HCT116 (cell line): ENCODE measurements around the gene RGL4.

Experiments used
- CEBPB ChIP-seq: IDR thresholded peaks from 2 replicates; pipeline ENCODE4 v1.6.1; 2012; ENCODE audit warnings: low read depth
- JUND ChIP-seq: IDR thresholded peaks from 2 replicates; pipeline ENCODE4 v1.6.1; 2012
- POLR2A ChIP-seq: IDR thresholded peaks from 2 replicates; pipeline ENCODE4 v1.7.0; 2011; ENCODE audit warnings: borderline replicate concordance; ENCODE audit not compliant: insufficient read depth, insufficient read length; ENCODE audit errors: extremely low read depth
- RAD21 ChIP-seq: IDR thresholded peaks from 2 replicates; pipeline ENCODE4 v1.6.1; 2012; ENCODE audit warnings: low read depth, mild to moderate bottlenecking
- SIN3A ChIP-seq: IDR thresholded peaks from 2 replicates; pipeline ENCODE4 v1.6.1; 2012; ENCODE audit warnings: low read depth
- SRF ChIP-seq: IDR thresholded peaks from 2 replicates; pipeline ENCODE4 v1.6.1; 2012; ENCODE audit warnings: low read depth
- YY1 ChIP-seq: IDR thresholded peaks from 2 replicates; pipeline ENCODE4 v1.6.1; 2011; ENCODE audit warnings: low read length, low read depth, moderate library complexity, mild to moderate bottlenecking; ENCODE audit not compliant: insufficient replicate concordance; ENCODE audit errors: extremely low read depth
- TF ChIP-seq, protein P1 (sequence below), 3 experiments: fragments of 200-600 bp in 1 of 3; sonication (generic) in 1 of 3; IDR thresholded peaks in 2 of 3; conservative IDR thresholded peaks in 1 of 3; 2 replicates each; pipeline ENCODE4 v1.5.1; 2012 to 2017; ENCODE audit warnings: low read depth in 2 of 3, low read length in 2 of 3, antibody characterized with exemption in 1 of 3, borderline replicate concordance in 1 of 3, control low read depth in 1 of 3, mild to moderate bottlenecking in 1 of 3, mixed read lengths in 1 of 3, mixed run types in 1 of 3, moderate library complexity in 1 of 3; ENCODE audit not compliant: insufficient read depth in 1 of 3

DNA sequence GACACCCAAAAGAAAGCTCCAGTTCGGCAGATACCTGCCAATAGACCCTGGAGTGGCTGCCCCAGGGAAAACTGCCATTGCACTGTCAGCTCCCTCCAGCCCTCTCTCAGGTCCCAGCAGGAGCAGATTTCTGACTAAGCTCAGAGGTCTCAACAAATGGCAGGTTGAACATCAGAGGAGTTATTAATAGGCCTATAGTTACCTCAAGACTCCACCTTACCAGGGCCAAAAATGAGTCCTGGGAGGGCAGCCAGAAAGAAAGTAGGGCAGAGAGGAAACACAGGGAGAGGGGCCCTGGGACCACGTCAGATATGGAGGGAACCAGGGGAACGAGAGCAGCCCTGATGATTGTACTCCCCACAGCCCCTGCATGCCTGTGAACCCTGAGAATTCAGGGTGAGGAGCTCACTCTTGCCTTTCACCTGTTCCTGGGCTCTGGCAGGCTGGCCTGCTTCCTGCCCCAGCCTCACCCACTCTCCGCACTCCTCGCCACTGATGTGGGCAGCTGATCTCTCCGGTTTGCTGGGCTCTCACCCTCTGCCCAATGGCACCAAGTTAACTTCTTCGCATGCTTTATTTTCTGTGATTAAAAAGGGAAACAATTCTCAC, 4.3 kb upstream of the RGL4 start:
- TF ChIP-seq, protein P1, sequence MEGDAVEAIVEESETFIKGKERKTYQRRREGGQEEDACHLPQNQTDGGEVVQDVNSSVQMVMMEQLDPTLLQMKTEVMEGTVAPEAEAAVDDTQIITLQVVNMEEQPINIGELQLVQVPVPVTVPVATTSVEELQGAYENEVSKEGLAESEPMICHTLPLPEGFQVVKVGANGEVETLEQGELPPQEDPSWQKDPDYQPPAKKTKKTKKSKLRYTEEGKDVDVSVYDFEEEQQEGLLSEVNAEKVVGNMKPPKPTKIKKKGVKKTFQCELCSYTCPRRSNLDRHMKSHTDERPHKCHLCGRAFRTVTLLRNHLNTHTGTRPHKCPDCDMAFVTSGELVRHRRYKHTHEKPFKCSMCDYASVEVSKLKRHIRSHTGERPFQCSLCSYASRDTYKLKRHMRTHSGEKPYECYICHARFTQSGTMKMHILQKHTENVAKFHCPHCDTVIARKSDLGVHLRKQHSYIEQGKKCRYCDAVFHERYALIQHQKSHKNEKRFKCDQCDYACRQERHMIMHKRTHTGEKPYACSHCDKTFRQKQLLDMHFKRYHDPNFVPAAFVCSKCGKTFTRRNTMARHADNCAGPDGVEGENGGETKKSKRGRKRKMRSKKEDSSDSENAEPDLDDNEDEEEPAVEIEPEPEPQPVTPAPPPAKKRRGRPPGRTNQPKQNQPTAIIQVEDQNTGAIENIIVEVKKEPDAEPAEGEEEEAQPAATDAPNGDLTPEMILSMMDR (IDR thresholded peaks at IDR 0.05 in 2 of 3, conservative IDR thresholded peaks at IDR 0.05 in 1 of 3; ENCODE audit: borderline replicate concordance in 1 of 3, insufficient read depth in 1 of 3, low read depth in 2 of 3, low read length in 2 of 3) = no peak
- TF ChIP-seq YY1 (no peak), RAD21 (no peak), JUND (no peak), SRF (no peak), SIN3A (no peak), POLR2A (no peak), CEBPB (no peak)
